Endothelial cell of umbilical vein (primary cell): ENCODE results near the gene DUSP11. TPM values are rescaled to one million over a fixed set of nuclear protein-coding genes. Genes with fewer than 3 reads are reported as not detected.

Experiments used
- BruUV-seq: library from RNA; stranded (reverse); fragments of 400-500 nt; replicated peaks from 2 replicates; lab custom pipeline; 2021; lab: Mats Ljungman, UMichigan
- CTCF ChIA-PET: fragments of 300-600, 350-600 bp; sonication (Branson Sonifier 250); formaldehyde crosslinking; loops from one replicate; lab custom pipeline; 2021; ENCODE audit warnings: antibody characterized with exemption, inconsistent platforms; lab: Charles Lee
- POLR2A ChIA-PET: fragments of 300-600, 350-600 bp; sonication (Branson Sonifier 250); formaldehyde crosslinking; loops from one replicate; lab custom pipeline; 2021; ENCODE audit warnings: antibody characterized with exemption, inconsistent platforms; lab: Charles Lee
- DNase-seq: peaks from one replicate; pipeline ENCODE4 v3.0.0-alpha.2; 2011; ENCODE audit warnings: low read depth, low spot score
- FAIRE-seq: peaks from 2 replicates; lab custom pipeline; 2011; peaks lifted over from hg19 to GRCh38; lab: Jason Lieb, UNC
- H2AFZ ChIP-seq: 2 replicates; pipeline ENCODE4 v1.6.0; 2012; ENCODE audit warnings: low read depth, low read length, control low read depth, inconsistent platforms
- H3K27ac ChIP-seq: 2 replicates; pipeline ENCODE4 v1.5.1; 2011; ENCODE audit warnings: low read depth, mild to moderate bottlenecking, control low read depth, low read length, moderate library complexity; ENCODE audit not compliant: insufficient read depth
- H3K27me3 ChIP-seq, 2 experiments: 2 replicates each; pipeline versions ENCODE4 v1.6.0 to v1.6.1; 2011; ENCODE audit warnings: low read length in 2 of 2, mixed read lengths in 1 of 2; ENCODE audit not compliant: control insufficient read depth in 2 of 2, insufficient read depth in 2 of 2
- H3K36me3 ChIP-seq, 2 experiments: 2 replicates in 1 of 2; 3 replicates in 1 of 2; pipeline ENCODE4 v1.5.1; 2011; ENCODE audit warnings: low read length in 2 of 2, mild to moderate bottlenecking in 1 of 2, moderate library complexity in 1 of 2; ENCODE audit not compliant: control insufficient read depth in 2 of 2, insufficient read depth in 2 of 2; ENCODE audit errors: extremely low read depth in 1 of 2
- H3K4me1 ChIP-seq: 3 replicates; pipeline ENCODE4 v1.5.1; 2011; ENCODE audit warnings: mild to moderate bottlenecking, low read length; ENCODE audit not compliant: control insufficient read depth, insufficient read depth; ENCODE audit errors: extremely low read depth
- H3K4me2 ChIP-seq: 2 replicates; pipeline ENCODE4 v1.6.1; 2011; ENCODE audit warnings: low read length, control low read depth, mixed read lengths; ENCODE audit not compliant: insufficient read depth
- H3K4me3 ChIP-seq, 3 experiments: fragments of 200-600 bp in 1 of 3; sonication (generic), shearing (Covaris generic) in 1 of 3; replicated peaks in 1 of 3; 2 replicates each; pipeline ENCODE4 v1.5.1; 2011 to 2016; ENCODE audit warnings: control low read depth in 3 of 3, low read length in 3 of 3, mild to moderate bottlenecking in 2 of 3, inconsistent platforms in 1 of 3, low read depth in 1 of 3, moderate library complexity in 1 of 3; ENCODE audit not compliant: insufficient read depth in 1 of 3
- H3K79me2 ChIP-seq: 2 replicates; pipeline ENCODE4 v1.6.0; 2012; ENCODE audit warnings: low read length, inconsistent platforms; ENCODE audit not compliant: control insufficient read depth, insufficient read depth
- H3K9ac ChIP-seq: replicated peaks from 2 replicates; pipeline ENCODE3; 2011; ENCODE audit warnings: low read length, control low read depth; ENCODE audit not compliant: insufficient read depth; ENCODE audit errors: extremely low read depth
- H3K9me1 ChIP-seq: replicated peaks from 3 replicates; pipeline ENCODE4 v1.6.0; 2011; ENCODE audit warnings: mild to moderate bottlenecking, low read length; ENCODE audit not compliant: control insufficient read depth, insufficient read depth; ENCODE audit errors: extremely low read depth
- H3K9me3 ChIP-seq: replicated peaks from 2 replicates; pipeline ENCODE4 v1.5.1; 2012; ENCODE audit warnings: low read length, inconsistent platforms; ENCODE audit not compliant: control insufficient read depth, insufficient read depth
- H4K20me1 ChIP-seq: replicated peaks from 2 replicates; pipeline ENCODE3; 2011; ENCODE audit warnings: mild to moderate bottlenecking, low read length; ENCODE audit not compliant: control insufficient read depth, insufficient read depth; ENCODE audit errors: extremely low read depth
- CTCF ChIP-seq, 2 donors: IDR thresholded peaks; 1 replicate in 1 of 2; 2 replicates in 1 of 2; pipeline ENCODE4 v1.5.1; 2011; ENCODE audit warnings: low read length in 2 of 2, mild to moderate bottlenecking in 2 of 2, moderate library complexity in 2 of 2, control low read depth in 1 of 2, inconsistent platforms in 1 of 2, low read depth in 1 of 2; ENCODE audit not compliant: insufficient read depth in 1 of 2; ENCODE audit errors: extremely low read depth in 1 of 2
- EZH2 ChIP-seq: IDR thresholded peaks from 2 replicates; pipeline ENCODE4 v1.6.1; 2012; ENCODE audit warnings: borderline replicate concordance, low read depth, mild to moderate bottlenecking, moderate library complexity, low read length, inconsistent platforms; ENCODE audit not compliant: severe bottlenecking
- FOS ChIP-seq: IDR thresholded peaks from 2 replicates; pipeline ENCODE4 v1.6.1; 2011; ENCODE audit warnings: mild to moderate bottlenecking, low read length, moderate library complexity, borderline replicate concordance; ENCODE audit not compliant: insufficient read depth
- GATA2 ChIP-seq: IDR thresholded peaks from 2 replicates; pipeline ENCODE4 v1.7.0; 2011; ENCODE audit warnings: low read depth, mild to moderate bottlenecking, moderate library complexity, mixed read lengths, low read length; ENCODE audit not compliant: insufficient read length, insufficient read depth
- JUN ChIP-seq: IDR thresholded peaks from 2 replicates; pipeline ENCODE4 v1.6.1; 2011; ENCODE audit warnings: borderline replicate concordance, low read depth; ENCODE audit not compliant: insufficient read length, insufficient read depth
- MAX ChIP-seq: IDR thresholded peaks from 2 replicates; pipeline ENCODE4 v1.6.1; 2011; ENCODE audit not compliant: insufficient read depth, insufficient read length
- MYC ChIP-seq: IDR thresholded peaks from one replicate; pipeline ENCODE4 v1.6.1; 2011; ENCODE audit warnings: mild to moderate bottlenecking, low read depth, low read length
- POLR2A ChIP-seq: IDR thresholded peaks from 2 replicates; pipeline ENCODE4 v1.6.1; 2012; ENCODE audit warnings: low read depth, mild to moderate bottlenecking, control low read depth, low read length
- POLR2AphosphoS5 ChIP-seq: IDR thresholded peaks from 2 replicates; pipeline ENCODE4 v1.6.1; 2012; ENCODE audit warnings: low read depth, mild to moderate bottlenecking, control low read depth, low read length, moderate library complexity; ENCODE audit not compliant: insufficient read depth
- dilution Hi-C: fragments of 300-500 bp; cut with MboI; formaldehyde crosslinking; loops from one replicate; pipeline ENCODE4 v1.15.0; 2019; ENCODE audit warnings: low sequenced_read_pairs; ENCODE audit not compliant: extremely low pct_ligation_motif_present
- intact Hi-C: fragments of 100-400 bp; cut with micrococcal nuclease; formaldehyde crosslinking; loops from one replicate; pipeline ENCODE4 v1.10.0; 2022
- polyA plus RNA-seq, 4 experiments: library from polyadenylated mRNA; depleted of rRNA in 3 of 4; stranded (reverse) in 3 of 4; unstranded in 1 of 4; fragments of >200 nt; gene quantifications; 2 replicates each; pipeline versions ENCODE4 v1.2.1 to v1.2.3, GENCODE V29; 2011 to 2012; ENCODE audit warnings: missing spikeins in 1 of 4
- total RNA-seq: library from RNA; stranded (reverse); gene quantifications from 2 replicates; pipeline ENCODE4 v1.2.3, GENCODE V29; 2021

DUSP11 gene
- total and polyA plus RNA-seq, 2 donors (not counting 3 experiments of a cell fraction or from before 2014, with no cell fraction given) = 18.6 to 27.0 TPM

- H3K9ac ChIP-seq = peak overlapping the region; percentile 87
- peak overlapping the region; percentile 79 for H3K27ac ChIP-seq
- CTCF ChIA-PET = interaction anchor here (0.7 to 5.7 kb wide), 20 partner anchors 10 to 704 kb away, joined by 3 to 180 read pairs (median 4); partner anchors contain the start of genes BOLA3, MOB1A, MTHFD2 and TET3
- H3K4me2 ChIP-seq = peak overlapping the region; percentile 97
- DNase-seq = no peak
- FAIRE-seq = no peak
- H3K79me2 ChIP-seq = no peaks in the 10 kb centered on the region
- TF ChIP-seq MYC (no peak), JUN (no peak), POLR2A (no peak)
- H3K36me3 ChIP-seq = no peaks in the 10 kb centered on the region
- H3K9me3 ChIP-seq = no peaks in the 10 kb centered on the region
- intact Hi-C loops = loop anchor here (1.0 to 10.0 kb wide), 7 partner anchors 24 to 566 kb away; partner anchors contain the start of genes BOLA3, DGUOK and TET3
- H3K27me3 ChIP-seq = peaks cover 5 to 6% of the 10 kb centered on the region in 2 experiments
- H3K9me1 ChIP-seq = no peaks in the 10 kb centered on the region
- peaks cover 17% of the 10 kb centered on the region for H3K4me1 ChIP-seq
- no peaks in the 10 kb centered on the region for H4K20me1 ChIP-seq
- POLR2A ChIA-PET = interaction anchor here (0.5 to 0.8 kb wide), 3 partner anchors 292 to 371 kb away, joined by 3 to 5 read pairs (median 3); partner anchors contain the start of gene MTHFD2
- dilution Hi-C loops = no loop called here
- peak overlapping the region; percentile 88 for H2AFZ ChIP-seq
- BruUV-seq = no TSS peak
- peak overlapping the region; percentile 15 to 91 (median 74) for H3K4me3 ChIP-seq
These were observed 48.5 kb upstream of the DUSP11 start for GRCh38 chr2:73828389-73828817.

- no peaks in the 10 kb centered on the region for H4K20me1 ChIP-seq
- peak overlapping the region in 1 of 3 experiments; percentile 74 for H3K4me3 ChIP-seq
- no TSS peak for BruUV-seq
- no peak for TF ChIP-seq GATA2
- no peak for TF ChIP-seq POLR2A
- TF ChIP-seq MAX = no peak
- TF ChIP-seq CTCF (IDR thresholded peaks at IDR 0.05; ENCODE audit: extremely low read depth in 1 of 2, insufficient read depth in 1 of 2, low read depth in 1 of 2, low read length in 2 of 2) = no peak
- TF ChIP-seq JUN = no peak
- no peak for TF ChIP-seq FOS
- no peak for TF ChIP-seq POLR2AphosphoS5
- TF ChIP-seq EZH2 = no peak
- no peaks in the 10 kb centered on the region for H3K9me1 ChIP-seq
- peaks cover 17% of the 10 kb centered on the region for H3K4me1 ChIP-seq
- dilution Hi-C loops = no loop called here
- FAIRE-seq (no peak), DNase-seq (no peak)
- H3K27me3 ChIP-seq = peaks cover 5 to 10% of the 10 kb centered on the region in 2 experiments
- no peaks in the 10 kb centered on the region for H3K79me2 ChIP-seq
- H3K27ac ChIP-seq = no peak overlapping the region
- H3K4me2 ChIP-seq = peak overlapping the region; percentile 97
- POLR2A ChIA-PET = interaction anchor here (0.5 to 0.8 kb wide), 3 partner anchors 292 to 372 kb away, joined by 3 to 5 read pairs (median 3); partner anchors contain the start of gene MTHFD2
- no peaks in the 10 kb centered on the region for H3K36me3 ChIP-seq
- no peak overlapping the region for H3K9ac ChIP-seq
- H2AFZ ChIP-seq = peak overlapping the region; percentile 88
- no peaks in the 10 kb centered on the region for H3K9me3 ChIP-seq
- intact Hi-C loops = loop anchor here (1.0 to 10.0 kb wide), 7 partner anchors 24 to 567 kb away; partner anchors contain the start of genes BOLA3, DGUOK and TET3
- CTCF ChIA-PET = interaction anchor here (0.5 to 5.7 kb wide), 37 partner anchors 11 to 704 kb away, joined by 3 to 180 read pairs (median 4); partner anchors contain the start of genes BOLA3, MOB1A, MTHFD2 and TET3
These were observed 47.9 kb upstream of the DUSP11 start for GRCh38 chr2:73827660-73828388.
